Stimulated activated CD4-positive, alpha-beta T cell treated with anti-CD3 and anti-CD28 coated beads, Interleukin-1b, Interleukin-23, amount 100 ng/mL, for 1 hour (primary cell): Measurements from ENCODE around the gene CSNK1G2.

Experiments
- DNase-seq, 2 donors: peaks; one replicate each; pipeline ENCODE4 v3.0.0-alpha.2; 2020; ENCODE audit warnings: low read depth in 2 of 2

Gene CSNK1G2

DNA sequence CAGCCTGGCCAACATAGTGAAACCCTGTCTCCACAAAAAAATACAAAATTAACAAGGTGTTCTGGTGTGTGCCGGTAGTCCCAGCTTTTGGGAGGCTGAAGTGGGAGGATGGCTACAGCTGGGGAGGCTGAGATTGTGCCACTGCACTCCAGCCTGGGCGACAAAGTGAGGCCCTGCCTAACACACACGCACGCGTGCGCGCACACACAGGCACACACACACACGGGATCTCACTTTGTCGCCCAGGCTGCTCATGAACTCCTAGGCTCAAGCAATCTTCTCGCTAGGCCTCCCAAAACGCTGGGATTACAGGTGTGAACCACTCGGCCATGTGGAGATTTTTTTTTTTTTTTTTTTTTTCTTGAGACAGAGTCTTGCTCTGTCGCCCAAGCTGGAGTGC is 77.8 kb downstream of the CSNK1G2 start:
- no peak for DNase-seq

DNA sequence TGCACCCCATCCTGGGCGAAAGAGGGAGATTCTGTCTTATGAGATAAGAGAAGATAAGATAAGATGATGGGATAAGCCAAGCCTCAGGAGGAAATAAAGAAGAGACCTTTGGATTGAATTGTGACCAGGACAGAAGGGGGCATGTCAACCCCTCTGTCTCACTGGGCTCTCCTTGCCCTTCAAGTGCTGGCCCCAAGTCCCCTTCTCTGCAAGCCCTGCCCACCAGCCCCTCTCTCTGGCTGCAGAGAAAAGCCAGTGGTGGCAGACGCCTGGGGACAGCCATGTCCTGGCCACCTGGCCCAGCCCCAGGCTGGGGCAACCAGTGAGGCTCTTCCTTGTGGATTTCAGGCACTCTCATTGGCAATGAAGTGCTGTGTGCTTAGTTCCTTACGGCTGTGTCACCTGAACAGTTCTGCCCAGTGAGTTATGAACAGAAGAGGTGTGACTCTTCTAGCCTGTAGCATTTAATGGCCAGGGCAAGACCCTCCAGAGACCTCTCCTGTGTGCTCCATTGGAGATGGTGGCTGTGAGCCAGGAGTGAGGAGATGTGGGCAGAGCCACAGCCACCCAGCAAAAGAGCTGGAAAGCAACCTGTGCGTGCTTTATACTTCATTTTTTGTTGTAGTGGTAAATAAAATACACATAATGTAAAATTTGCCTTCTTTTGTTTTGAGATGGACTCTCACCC is 80.6 kb downstream of the CSNK1G2 start:
- DNase-seq, result no peak

DNA sequence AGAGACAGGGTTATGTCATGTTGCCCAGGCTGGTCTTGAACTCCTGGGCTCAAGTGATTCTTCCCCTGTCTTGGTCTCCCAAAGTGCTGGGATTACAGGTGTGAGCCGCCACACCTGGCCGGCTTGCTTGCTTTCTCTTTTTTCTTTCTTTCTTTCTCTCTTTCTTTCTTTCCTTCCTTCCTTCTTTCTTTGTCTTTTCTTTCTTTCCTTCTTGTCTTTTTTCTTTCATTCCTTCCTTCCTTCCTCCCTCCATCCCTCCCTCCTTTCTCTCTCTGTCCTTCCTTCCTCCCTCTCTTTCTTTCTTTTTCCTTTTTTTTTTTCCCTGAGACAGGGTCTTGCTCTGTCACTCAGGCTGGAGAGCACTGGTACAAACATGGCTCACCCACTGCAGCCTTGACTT is 81.3 kb downstream of the CSNK1G2 start:
- DNase-seq, result no peak

DNA sequence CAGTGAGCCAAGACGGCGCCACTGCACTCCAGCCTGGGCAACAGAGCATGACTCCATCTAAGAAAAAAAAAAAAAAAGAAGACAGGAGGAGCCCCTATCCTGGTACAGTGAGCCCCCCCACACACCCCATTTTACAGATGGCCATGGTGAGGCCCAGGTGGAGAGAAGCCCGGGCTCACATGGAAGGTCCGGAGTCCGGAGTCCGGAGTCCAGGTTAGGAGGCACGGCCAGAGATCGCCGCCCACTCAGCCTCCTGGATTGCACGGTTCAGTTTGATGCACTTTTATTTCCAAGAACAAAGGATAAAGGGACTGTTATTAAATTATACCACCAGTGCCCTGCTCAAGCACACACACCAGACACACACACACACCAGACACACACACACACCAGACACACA is 85.8 kb downstream of the CSNK1G2 start:
- DNase-seq, result no peak

DNA sequence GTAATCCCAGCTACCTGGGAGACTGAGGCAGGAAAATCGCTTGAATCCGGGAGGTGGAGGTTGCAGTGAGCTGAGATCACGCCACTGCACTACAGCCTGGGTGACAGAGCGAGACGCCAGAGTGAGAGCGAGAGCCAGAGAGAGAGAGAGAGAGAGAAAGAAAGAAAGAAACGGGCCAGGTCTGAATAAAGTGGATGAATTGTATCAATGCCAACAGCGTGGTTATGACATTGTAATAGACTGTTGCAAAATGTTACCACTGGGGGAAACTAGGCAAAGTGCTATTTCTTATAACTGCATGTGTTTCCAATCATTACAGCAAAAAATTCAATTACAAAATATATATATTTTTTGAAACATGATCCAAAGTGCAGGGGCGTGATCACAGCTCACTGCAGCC is 86.4 kb downstream of the CSNK1G2 start:
- no peak for DNase-seq
